K562 (cell line): ENCODE data around the gene ORMDL1. TPM values are rescaled to one million over a fixed set of nuclear protein-coding genes. Genes with fewer than 3 reads are reported as not detected.

Experiments
- ARHGAP35 ChIP-seq: fragments of 450-650 bp; IDR thresholded peaks from 2 replicates; pipeline ENCODE4 v1.6.1; 2018; ENCODE audit not compliant: partially characterized antibody
- HLTF ChIP-seq: fragments of 450-650 bp; IDR thresholded peaks from 2 replicates; pipeline ENCODE4 v1.6.1; 2016
- KAT7 ChIP-seq: sonication (generic); formaldehyde crosslinking; IDR thresholded peaks from 2 replicates; pipeline ENCODE4 v1.8.0; 2022; ENCODE audit warnings: missing genetic modification reagents, mild to moderate bottlenecking, borderline replicate concordance
- MTA3 ChIP-seq: fragments of 450-650 bp; formaldehyde crosslinking; IDR thresholded peaks from 2 replicates; pipeline ENCODE4 v1.6.1; 2017; ENCODE audit warnings: mild to moderate bottlenecking, borderline replicate concordance
- RBBP5 ChIP-seq: fragments of 200-600 bp; sonication (generic); IDR thresholded peaks from 2 replicates; pipeline ENCODE4 v1.6.1; 2012; ENCODE audit warnings: borderline replicate concordance, mild to moderate bottlenecking, low read length, control low read depth, inconsistent platforms; ENCODE audit not compliant: insufficient read depth, poor library complexity, severe bottlenecking
- SRSF7 ChIP-seq: fragments of 200-400 bp; formaldehyde crosslinking; optimal IDR thresholded peaks from 2 replicates; pipeline ENCODE3; 2017; ENCODE audit warnings: mild to moderate bottlenecking, low read depth, low read length
- U2AF1 ChIP-seq: fragments of 200-400 bp; formaldehyde crosslinking; optimal IDR thresholded peaks from 2 replicates; pipeline ENCODE3; 2017; ENCODE audit warnings: mild to moderate bottlenecking, low read depth, low read length, moderate library complexity
- polyA plus RNA-seq, 8 experiments: library from polyadenylated mRNA; depleted of rRNA in 4 of 8; stranded (reverse) in 5 of 8; unstranded in 3 of 8; fragments of >200 nt; fragmentation: Nextera tagmentation in 2 of 8; fragmentation: Illumina TruSeq in 1 of 8; extraction: Ambion mirVana in 2 of 8; extraction: Trizol in 1 of 8; gene quantifications; 2 replicates each; pipeline versions ENCODE4 v1.2.1 to v1.2.3, GENCODE V29; 2011 to 2014; ENCODE audit warnings: inconsistent platforms in 1 of 8, missing spikeins in 1 of 8
- total RNA-seq, 7 experiments: library from RNA; depleted of rRNA in 6 of 7; stranded (reverse); fragments of >200 nt in 6 of 7; fragmentation: Illumina TruSeq in 2 of 7; extraction: Trizol in 2 of 7; gene quantifications; 2 replicates each; pipeline versions ENCODE4 v1.2.1 to v1.2.3, GENCODE V29; 2011 to 2021; ENCODE audit warnings: low replicate concordance in 1 of 7
- TF ChIP-seq, protein P1 (sequence below): fragments of 450-650 bp; formaldehyde crosslinking; IDR thresholded peaks from 2 replicates; pipeline ENCODE4 v1.4.0; 2020; ENCODE audit warnings: mild to moderate bottlenecking, moderate library complexity
- TF ChIP-seq, protein P2 (sequence below): fragments of 450-650 bp; IDR thresholded peaks from 2 replicates; pipeline ENCODE4 v1.7.1; 2018; ENCODE audit warnings: mild to moderate bottlenecking, low read depth; ENCODE audit not compliant: partially characterized antibody
- TF ChIP-seq, protein P3 (sequence below): sonication (generic); formaldehyde crosslinking; IDR thresholded peaks from 2 replicates; pipeline ENCODE4 v1.9.0; 2022; ENCODE audit warnings: mild to moderate bottlenecking, missing genetic modification reagents
- TF ChIP-seq, protein P4 (sequence below): fragments of 250-450 bp; sonication (Bioruptor Pico); IDR thresholded peaks from 2 replicates; pipeline ENCODE4 v1.9.0; 2021; ENCODE audit warnings: mild to moderate bottlenecking, inconsistent platforms
- TF ChIP-seq, protein P5 (sequence below): conservative IDR thresholded peaks from 2 replicates; pipeline ENCODE4 v1.6.1; 2011; ENCODE audit warnings: low read depth, mild to moderate bottlenecking, low read length; ENCODE audit not compliant: control insufficient read depth
- TF ChIP-seq, protein P6 (sequence below): fragments of 450-650 bp; IDR thresholded peaks from 2 replicates; pipeline ENCODE4 v1.6.1; 2018; ENCODE audit not compliant: partially characterized antibody

The ORMDL1 gene
- total and polyA plus RNA-seq, 9 of the 15 experiments (the other 6 are each of a cell fraction or from before 2014, with no cell fraction given) = 35.1 to 74.2 (median 50.0) TPM

DNA sequence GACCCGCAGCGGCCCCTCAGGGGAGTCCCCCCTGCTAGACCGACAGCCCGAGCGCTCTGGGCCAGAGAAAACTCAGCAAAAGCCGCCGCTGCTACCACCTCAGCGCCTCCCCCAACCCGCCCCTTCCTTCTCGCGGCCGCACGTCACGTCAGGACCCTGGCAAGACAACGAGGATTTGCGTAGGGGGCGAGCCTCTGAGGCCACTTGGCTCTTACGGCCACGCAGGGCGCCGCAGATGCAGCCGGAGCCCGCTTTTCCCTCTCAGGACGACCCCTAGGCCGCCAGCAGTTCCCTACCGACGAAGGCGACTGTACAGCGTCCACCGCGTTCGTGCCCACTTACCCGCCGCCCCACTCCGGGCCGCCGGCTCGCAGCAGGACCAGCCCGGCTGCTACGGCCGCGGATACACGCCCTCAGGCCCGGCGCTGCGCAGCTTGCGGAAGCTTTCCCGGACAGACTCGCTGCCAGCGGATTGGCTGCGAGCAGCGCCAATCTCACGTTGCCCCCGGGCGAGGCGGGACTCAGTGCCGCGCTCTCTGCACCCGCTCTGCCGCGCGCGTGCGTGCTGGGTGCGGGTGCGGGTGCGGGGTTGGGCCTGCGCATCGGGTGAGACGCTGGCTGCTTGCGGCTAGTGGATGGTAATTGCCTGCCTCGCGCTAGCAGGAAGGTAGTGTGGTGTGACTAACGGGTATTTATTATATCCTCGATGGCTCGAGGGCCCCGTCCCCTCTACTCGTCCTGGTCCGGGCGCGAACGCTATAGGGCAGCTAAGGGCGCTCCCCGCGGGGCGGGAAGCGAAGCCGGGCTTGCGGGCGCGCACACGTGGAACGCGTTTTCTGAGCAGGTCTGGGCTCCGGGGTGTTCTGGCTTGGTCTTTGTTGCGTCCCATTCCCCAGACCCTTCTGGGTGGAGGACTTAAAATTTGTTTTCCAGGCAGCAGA lies at the start of gene ORMDL1, which contains the start of gene PMS1 (continued):
- TF ChIP-seq RBBP5 (peak; percentile 72), KAT7 (CRISPR knock-in tag) (0 out of 2 replicates have a peak, but pooled peaks have one; percentile 55), ARHGAP35 (no peak), HLTF (no peak), U2AF1 (peak; percentile 53), SRSF7 (no peak), MTA3 (peak; percentile 65; the same call in 1 of the 2 replicates)
- TF ChIP-seq, protein P1, sequence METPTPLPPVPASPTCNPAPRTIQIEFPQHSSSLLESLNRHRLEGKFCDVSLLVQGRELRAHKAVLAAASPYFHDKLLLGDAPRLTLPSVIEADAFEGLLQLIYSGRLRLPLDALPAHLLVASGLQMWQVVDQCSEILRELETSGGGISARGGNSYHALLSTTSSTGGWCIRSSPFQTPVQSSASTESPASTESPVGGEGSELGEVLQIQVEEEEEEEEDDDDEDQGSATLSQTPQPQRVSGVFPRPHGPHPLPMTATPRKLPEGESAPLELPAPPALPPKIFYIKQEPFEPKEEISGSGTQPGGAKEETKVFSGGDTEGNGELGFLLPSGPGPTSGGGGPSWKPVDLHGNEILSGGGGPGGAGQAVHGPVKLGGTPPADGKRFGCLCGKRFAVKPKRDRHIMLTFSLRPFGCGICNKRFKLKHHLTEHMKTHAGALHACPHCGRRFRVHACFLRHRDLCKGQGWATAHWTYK (CRISPR knock-in tag) = 0 out of 2 replicates have a peak, but pooled peaks have one; percentile 53
- TF ChIP-seq, protein P2, sequence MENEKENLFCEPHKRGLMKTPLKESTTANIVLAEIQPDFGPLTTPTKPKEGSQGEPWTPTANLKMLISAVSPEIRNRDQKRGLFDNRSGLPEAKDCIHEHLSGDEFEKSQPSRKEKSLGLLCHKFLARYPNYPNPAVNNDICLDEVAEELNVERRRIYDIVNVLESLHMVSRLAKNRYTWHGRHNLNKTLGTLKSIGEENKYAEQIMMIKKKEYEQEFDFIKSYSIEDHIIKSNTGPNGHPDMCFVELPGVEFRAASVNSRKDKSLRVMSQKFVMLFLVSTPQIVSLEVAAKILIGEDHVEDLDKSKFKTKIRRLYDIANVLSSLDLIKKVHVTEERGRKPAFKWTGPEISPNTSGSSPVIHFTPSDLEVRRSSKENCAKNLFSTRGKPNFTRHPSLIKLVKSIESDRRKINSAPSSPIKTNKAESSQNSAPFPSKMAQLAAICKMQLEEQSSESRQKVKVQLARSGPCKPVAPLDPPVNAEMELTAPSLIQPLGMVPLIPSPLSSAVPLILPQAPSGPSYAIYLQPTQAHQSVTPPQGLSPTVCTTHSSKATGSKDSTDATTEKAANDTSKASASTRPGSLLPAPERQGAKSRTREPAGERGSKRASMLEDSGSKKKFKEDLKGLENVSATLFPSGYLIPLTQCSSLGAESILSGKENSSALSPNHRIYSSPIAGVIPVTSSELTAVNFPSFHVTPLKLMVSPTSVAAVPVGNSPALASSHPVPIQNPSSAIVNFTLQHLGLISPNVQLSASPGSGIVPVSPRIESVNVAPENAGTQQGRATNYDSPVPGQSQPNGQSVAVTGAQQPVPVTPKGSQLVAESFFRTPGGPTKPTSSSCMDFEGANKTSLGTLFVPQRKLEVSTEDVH = no peak
- TF ChIP-seq, protein P3, sequence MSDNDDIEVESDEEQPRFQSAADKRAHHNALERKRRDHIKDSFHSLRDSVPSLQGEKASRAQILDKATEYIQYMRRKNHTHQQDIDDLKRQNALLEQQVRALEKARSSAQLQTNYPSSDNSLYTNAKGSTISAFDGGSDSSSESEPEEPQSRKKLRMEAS (CRISPR knock-in tag) = peak; percentile 81
- TF ChIP-seq, protein P4, sequence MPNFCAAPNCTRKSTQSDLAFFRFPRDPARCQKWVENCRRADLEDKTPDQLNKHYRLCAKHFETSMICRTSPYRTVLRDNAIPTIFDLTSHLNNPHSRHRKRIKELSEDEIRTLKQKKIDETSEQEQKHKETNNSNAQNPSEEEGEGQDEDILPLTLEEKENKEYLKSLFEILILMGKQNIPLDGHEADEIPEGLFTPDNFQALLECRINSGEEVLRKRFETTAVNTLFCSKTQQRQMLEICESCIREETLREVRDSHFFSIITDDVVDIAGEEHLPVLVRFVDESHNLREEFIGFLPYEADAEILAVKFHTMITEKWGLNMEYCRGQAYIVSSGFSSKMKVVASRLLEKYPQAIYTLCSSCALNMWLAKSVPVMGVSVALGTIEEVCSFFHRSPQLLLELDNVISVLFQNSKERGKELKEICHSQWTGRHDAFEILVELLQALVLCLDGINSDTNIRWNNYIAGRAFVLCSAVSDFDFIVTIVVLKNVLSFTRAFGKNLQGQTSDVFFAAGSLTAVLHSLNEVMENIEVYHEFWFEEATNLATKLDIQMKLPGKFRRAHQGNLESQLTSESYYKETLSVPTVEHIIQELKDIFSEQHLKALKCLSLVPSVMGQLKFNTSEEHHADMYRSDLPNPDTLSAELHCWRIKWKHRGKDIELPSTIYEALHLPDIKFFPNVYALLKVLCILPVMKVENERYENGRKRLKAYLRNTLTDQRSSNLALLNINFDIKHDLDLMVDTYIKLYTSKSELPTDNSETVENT = no peak
- TF ChIP-seq, protein P5, sequence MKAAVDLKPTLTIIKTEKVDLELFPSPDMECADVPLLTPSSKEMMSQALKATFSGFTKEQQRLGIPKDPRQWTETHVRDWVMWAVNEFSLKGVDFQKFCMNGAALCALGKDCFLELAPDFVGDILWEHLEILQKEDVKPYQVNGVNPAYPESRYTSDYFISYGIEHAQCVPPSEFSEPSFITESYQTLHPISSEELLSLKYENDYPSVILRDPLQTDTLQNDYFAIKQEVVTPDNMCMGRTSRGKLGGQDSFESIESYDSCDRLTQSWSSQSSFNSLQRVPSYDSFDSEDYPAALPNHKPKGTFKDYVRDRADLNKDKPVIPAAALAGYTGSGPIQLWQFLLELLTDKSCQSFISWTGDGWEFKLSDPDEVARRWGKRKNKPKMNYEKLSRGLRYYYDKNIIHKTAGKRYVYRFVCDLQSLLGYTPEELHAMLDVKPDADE = 0 out of 2 replicates have a peak, but pooled peaks have one; percentile 9
- TF ChIP-seq, protein P6, sequence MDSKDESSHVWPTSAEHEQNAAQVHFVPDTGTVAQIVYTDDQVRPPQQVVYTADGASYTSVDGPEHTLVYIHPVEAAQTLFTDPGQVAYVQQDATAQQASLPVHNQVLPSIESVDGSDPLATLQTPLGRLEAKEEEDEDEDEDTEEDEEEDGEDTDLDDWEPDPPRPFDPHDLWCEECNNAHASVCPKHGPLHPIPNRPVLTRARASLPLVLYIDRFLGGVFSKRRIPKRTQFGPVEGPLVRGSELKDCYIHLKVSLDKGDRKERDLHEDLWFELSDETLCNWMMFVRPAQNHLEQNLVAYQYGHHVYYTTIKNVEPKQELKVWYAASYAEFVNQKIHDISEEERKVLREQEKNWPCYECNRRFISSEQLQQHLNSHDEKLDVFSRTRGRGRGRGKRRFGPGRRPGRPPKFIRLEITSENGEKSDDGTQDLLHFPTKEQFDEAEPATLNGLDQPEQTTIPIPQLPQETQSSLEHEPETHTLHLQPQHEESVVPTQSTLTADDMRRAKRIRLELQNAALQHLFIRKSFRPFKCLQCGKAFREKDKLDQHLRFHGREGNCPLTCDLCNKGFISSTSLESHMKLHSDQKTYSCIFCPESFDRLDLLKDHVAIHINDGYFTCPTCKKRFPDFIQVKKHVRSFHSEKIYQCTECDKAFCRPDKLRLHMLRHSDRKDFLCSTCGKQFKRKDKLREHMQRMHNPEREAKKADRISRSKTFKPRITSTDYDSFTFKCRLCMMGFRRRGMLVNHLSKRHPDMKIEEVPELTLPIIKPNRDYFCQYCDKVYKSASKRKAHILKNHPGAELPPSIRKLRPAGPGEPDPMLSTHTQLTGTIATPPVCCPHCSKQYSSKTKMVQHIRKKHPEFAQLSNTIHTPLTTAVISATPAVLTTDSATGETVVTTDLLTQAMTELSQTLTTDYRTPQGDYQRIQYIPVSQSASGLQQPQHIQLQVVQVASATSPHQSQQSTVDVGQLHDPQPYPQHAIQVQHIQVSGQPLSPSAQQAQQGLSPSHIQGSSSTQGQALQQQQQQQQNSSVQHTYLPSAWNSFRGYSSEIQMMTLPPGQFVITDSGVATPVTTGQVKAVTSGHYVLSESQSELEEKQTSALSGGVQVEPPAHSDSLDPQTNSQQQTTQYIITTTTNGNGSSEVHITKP = peak; percentile 96
